Tibial artery (tissue), 4 donors: ENCODE data around the gene ADD2.

Experiments
- DNase-seq, 2 donors: peaks; one replicate each; pipeline ENCODE4 v3.0.0-alpha.2; 2019
- H3K27ac ChIP-seq, 2 donors: fragments of 200-600 bp; sonication (generic) in 1 of 2; 1 replicate in 1 of 2; 2 replicates in 1 of 2; pipeline ENCODE4 v1.5.1; 2018 to 2019; ENCODE audit warnings: mild to moderate bottlenecking in 1 of 2
- H3K27me3 ChIP-seq, 2 donors: fragments of 200-600 bp; sonication (generic) in 1 of 2; one replicate each; pipeline versions ENCODE4 v1.5.1 to v1.6.0; 2016 to 2019
- H3K36me3 ChIP-seq, 3 donors: fragments of 200-600 bp; sonication (generic) in 2 of 3; one replicate each; pipeline ENCODE4 v1.5.1; 2016 to 2019; ENCODE audit warnings: mild to moderate bottlenecking in 2 of 3
- H3K4me1 ChIP-seq, 4 donors: fragments of 200-600 bp; sonication (generic) in 2 of 4; 1 replicate in 3 of 4; 2 replicates in 1 of 4; pipeline ENCODE4 v1.5.1; 2016 to 2019
- H3K4me3 ChIP-seq, 2 donors: fragments of 200-600 bp; sonication (generic) in 1 of 2; 1 replicate in 1 of 2; 2 replicates in 1 of 2; pipeline ENCODE4 v1.5.1; 2018 to 2019; ENCODE audit warnings: mild to moderate bottlenecking in 2 of 2
- H3K9me3 ChIP-seq, 3 donors: fragments of 200-600 bp; sonication (generic) in 1 of 3; one replicate each; pipeline ENCODE4 v1.5.1; 2016 to 2019
- intact Hi-C: fragments of 100-400 bp; cut with DNase I; formaldehyde crosslinking; loops from one replicate; pipeline ENCODE4 v1.15.0; 2023; ENCODE audit warnings: low total_unique reads
- TF ChIP-seq, protein P1 (sequence below), 2 experiments: fragments of 200-600 bp in 1 of 2; fragments of 450-650 bp in 1 of 2; IDR thresholded peaks; one replicate each; pipeline ENCODE4 v1.5.1; 2017 to 2019; ENCODE audit warnings: antibody characterized with exemption in 2 of 2, mild to moderate bottlenecking in 1 of 2, moderate library complexity in 1 of 2

The ADD2 gene

DNA sequence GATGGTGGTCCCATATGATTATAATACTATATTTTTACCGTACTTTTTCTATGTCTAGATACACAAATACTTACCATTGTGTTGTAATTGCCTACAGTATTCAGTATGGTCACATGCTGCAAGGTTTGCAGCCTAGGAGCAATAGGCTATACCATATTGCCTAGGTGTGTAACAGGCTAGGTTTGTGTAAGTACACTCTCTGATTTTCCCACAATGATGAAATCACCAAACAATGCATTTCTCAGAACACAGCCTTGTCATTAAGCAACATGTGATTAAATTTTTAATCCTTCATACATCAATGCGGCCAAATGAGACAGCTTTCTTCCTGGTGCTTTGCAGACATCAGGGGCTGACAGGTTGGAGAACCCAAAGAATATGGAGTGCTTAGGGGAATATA, 37.3 kb downstream of the ADD2 start:
- intact Hi-C loops: no loop called here
- Histone ChIP-seq H3K9me3 (no peaks in the 10 kb centered on the region), H3K4me1 (no peaks in the 10 kb centered on the region), H3K27me3 (peaks cover 0 to 6% of the 10 kb centered on the region in 2 donors), H3K4me3 (no peak overlapping the region), H3K36me3 (no peaks in the 10 kb centered on the region), H3K27ac (no peak overlapping the region)
- TF ChIP-seq, protein P1, sequence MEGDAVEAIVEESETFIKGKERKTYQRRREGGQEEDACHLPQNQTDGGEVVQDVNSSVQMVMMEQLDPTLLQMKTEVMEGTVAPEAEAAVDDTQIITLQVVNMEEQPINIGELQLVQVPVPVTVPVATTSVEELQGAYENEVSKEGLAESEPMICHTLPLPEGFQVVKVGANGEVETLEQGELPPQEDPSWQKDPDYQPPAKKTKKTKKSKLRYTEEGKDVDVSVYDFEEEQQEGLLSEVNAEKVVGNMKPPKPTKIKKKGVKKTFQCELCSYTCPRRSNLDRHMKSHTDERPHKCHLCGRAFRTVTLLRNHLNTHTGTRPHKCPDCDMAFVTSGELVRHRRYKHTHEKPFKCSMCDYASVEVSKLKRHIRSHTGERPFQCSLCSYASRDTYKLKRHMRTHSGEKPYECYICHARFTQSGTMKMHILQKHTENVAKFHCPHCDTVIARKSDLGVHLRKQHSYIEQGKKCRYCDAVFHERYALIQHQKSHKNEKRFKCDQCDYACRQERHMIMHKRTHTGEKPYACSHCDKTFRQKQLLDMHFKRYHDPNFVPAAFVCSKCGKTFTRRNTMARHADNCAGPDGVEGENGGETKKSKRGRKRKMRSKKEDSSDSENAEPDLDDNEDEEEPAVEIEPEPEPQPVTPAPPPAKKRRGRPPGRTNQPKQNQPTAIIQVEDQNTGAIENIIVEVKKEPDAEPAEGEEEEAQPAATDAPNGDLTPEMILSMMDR (IDR thresholded peaks at IDR 0.05): no peak
- DNase-seq: no peak

DNA sequence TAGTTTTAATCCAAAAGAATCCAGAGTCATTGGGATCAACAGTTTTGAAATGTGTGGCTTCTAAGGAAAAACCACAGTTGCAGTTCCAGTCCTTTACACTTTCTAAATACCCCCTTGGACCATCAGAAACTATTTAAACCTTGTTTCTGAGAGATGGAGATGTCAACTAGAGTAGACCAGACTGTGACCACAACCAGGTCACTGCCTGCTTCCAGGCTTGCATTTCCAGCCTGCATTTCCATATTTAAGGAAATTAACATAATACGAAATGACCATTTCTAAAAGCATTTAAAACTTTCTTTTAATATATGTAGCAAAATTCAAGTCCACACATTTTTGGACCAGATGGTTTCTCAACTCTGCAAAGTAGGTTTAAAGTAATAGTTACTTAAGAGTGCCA, 38.4 kb downstream of the ADD2 start:
- TF ChIP-seq, protein P1 (IDR thresholded peaks at IDR 0.05): no peak
- no peak for DNase-seq
- intact Hi-C loops: no loop called here
- no peaks in the 10 kb centered on the region for H3K9me3 ChIP-seq
- no peaks in the 10 kb centered on the region for H3K36me3 ChIP-seq
- H3K27me3 ChIP-seq: peaks cover 0 to 6% of the 10 kb centered on the region in 2 donors
- H3K27ac ChIP-seq: no peak overlapping the region
- no peaks in the 10 kb centered on the region for H3K4me1 ChIP-seq
- no peak overlapping the region for H3K4me3 ChIP-seq

DNA sequence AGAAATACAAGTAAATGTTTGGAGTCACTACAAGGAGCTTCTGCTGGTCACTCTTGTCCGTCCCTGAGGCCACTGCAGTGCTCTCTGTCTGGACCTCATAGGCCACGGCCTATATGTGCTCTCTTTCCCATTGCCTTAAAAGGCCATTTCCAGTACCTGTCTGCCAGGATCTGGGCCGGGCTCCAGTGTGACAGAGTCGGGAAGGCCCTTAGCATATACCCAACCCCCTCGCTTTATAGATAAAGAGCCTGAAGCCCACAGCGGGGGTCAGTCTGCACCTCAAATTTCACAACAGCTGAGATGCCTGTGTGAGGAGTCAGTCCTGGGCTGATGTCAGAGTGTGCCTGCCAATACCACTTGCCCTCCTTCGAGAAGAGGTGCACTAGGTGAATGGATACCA, 39.9 kb downstream of the ADD2 start:
- Histone ChIP-seq H3K4me1 (no peaks in the 10 kb centered on the region), H3K27me3 (no peaks in the 10 kb centered on the region), H3K36me3 (no peaks in the 10 kb centered on the region), H3K4me3 (no peak overlapping the region), H3K27ac (no peak overlapping the region), H3K9me3 (no peaks in the 10 kb centered on the region)
- TF ChIP-seq, protein P1 (IDR thresholded peaks at IDR 0.05): no peak
- intact Hi-C loops: no loop called here
- no peak for DNase-seq

DNA sequence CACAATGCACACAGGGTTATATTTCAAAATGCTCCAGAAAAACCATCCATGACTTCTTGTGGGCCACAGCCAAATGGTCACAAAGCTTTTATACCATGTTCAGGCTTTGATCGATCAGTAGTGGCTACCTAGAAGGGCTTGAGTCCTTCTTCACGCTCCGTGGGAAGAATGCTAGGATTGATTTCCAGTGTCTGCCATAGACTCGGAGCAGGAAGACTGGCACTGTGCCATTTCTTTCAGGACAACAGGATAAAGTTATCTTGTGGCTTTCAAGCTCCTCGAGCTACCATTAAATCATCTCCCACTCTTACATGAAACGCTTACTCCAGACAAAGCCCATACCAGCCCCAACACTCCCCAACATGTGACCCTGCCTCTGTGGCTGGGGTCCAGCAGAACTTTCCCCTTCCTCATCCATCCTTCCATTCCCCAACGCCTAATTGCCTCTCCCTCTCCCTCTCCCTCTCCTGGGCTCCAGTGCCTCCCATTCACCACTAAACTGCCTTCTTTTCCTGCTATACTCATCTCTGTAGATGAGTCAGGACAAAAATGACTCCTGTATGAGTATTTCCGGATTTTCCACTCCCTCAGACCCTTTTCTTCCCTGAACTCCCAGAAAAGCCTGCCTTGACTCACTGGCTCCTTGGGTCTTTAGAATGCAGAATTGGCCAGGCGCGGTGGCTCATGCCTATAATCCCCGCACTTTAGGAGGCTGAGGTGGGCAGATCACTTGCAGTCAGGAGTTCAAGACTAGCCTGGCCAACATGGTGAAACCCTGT, 40.9 kb downstream of the ADD2 start:
- intact Hi-C loops: no loop called here
- TF ChIP-seq, protein P1 (IDR thresholded peaks at IDR 0.05): no peak
- H3K9me3 ChIP-seq: no peaks in the 10 kb centered on the region
- DNase-seq: no peak
- H3K27ac ChIP-seq: no peak overlapping the region
- no peaks in the 10 kb centered on the region for H3K36me3 ChIP-seq
- H3K4me3 ChIP-seq: no peak overlapping the region
- H3K4me1 ChIP-seq: no peaks in the 10 kb centered on the region
- H3K27me3 ChIP-seq: no peaks in the 10 kb centered on the region

DNA sequence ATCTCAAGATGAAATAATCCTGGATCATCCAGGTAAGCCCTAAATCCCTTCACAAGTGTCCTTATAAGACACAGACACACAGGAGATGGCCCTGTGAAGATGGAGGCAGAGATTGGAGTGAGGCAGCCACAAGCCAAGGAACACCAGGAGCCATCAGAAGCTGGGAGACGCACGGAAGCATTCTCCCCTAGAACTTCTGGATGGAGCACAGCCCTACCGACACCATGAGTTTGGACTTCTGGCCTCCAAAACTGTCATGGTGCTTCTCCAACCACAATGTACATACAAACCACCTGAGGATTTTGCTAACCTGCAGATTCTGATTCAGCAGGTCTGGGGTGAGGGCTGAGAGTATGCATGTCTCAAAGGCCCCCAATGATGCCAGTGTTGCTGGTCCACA, 42.5 kb downstream of the ADD2 start:
- Histone ChIP-seq H3K36me3 (no peaks in the 10 kb centered on the region), H3K27ac (no peak overlapping the region), H3K9me3 (no peaks in the 10 kb centered on the region), H3K4me3 (no peak overlapping the region), H3K27me3 (no peaks in the 10 kb centered on the region), H3K4me1 (no peaks in the 10 kb centered on the region)
- DNase-seq: no peak
- TF ChIP-seq, protein P1 (IDR thresholded peaks at IDR 0.05): no peak
- intact Hi-C loops: no loop called here
